GM21381 (cell line): ENCODE measurements around the gene PSME1.

Experiments
- ATAC-seq: cut with Tn5 transposase; IDR thresholded peaks from one replicate; pipeline ENCODE4 v1.9.1; 2021; ENCODE audit warnings: mild to moderate bottlenecking, moderate library complexity; ENCODE audit not compliant: unreplicated experiment

PSME1 gene

DNA sequence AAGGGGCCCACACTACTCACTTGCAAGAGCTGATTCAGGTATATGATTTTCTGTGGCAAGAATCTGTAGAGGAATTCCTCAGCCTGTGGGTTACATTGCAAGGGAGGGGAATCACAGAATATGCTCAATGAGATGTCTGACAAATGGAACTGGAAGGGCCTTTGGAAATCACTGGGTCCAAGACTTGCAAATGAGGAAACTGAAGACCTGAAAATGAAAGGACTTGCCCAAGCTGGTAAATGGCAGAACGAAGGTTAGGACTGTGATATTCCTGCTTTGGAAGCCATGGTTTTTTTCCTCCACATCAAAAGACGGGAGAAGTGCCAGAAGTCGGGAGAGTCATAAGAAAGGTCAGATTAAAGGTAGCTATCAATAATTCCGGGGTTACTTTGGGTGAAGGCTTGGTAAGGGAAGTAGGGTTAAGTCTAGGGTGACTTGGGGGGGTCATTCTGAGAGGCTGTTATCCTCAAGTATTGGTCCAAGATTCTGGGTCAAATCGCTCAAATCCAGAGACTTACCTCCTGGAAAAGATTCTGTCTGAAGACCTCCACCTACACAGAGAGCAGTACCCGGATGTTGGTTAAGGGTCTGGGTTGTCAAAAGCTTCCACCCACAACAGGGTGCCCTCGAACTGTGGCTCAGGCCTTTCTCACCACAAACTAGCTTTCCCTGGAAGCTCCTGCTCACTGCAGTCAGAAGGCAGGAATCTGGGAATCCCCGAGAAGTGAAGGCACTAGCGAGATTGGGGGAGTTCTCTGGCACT, 9.9 kb downstream of the PSME1 start:
- ATAC-seq = no peak

GRCh38 chr14:24146453-24146977, 10.5 kb downstream of the PSME1 start, which contains the start of gene PSME2:
Gene PSME2 (minus strand): TSS chr14:24146610. CDS start chr14:24146581, 29 bp downstream.
- peak; percentile 59 for ATAC-seq

GRCh38 chr14:24146978-24147760, 11.2 kb downstream of the PSME1 start, which contains the start of gene RNF31:
Gene RNF31 (plus strand): TSS chr14:24147498. CDS start chr14:24147699, 201 bp downstream.
- ATAC-seq = peak; percentile 72

DNA sequence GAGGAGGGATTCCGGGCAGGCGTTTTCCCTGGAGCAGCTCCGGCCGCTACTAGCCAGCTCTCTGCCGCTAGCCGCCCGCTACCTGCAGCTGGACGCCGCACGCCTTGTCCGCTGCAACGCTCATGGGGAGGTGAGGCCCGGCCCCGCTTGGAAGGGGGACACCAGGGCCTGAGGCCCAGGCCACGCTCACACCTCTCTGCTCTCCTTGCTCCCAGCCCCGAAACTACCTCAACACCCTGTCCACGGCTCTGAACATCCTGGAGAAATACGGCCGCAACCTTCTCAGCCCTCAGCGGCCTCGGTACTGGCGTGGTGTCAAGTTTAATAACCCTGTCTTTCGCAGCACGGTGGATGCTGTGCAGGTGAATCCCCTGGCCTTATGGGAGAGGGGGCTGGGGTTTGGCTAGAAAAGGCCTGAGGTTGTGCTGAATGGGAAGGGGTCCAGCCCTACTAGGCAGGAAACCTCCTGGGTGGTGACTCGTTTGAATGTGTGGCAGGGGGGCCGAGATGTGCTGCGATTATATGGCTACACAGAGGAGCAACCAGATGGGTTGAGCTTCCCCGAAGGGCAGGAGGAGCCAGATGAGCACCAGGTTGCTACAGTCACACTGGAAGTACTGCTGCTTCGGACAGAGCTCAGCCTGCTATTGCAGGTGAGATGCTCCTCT, 11.9 kb downstream of the PSME1 start:
- no peak for ATAC-seq

- no peak for ATAC-seq
Observed at GRCh38 chr14:24149302-24149969, 13.4 kb downstream of the PSME1 start.

DNA sequence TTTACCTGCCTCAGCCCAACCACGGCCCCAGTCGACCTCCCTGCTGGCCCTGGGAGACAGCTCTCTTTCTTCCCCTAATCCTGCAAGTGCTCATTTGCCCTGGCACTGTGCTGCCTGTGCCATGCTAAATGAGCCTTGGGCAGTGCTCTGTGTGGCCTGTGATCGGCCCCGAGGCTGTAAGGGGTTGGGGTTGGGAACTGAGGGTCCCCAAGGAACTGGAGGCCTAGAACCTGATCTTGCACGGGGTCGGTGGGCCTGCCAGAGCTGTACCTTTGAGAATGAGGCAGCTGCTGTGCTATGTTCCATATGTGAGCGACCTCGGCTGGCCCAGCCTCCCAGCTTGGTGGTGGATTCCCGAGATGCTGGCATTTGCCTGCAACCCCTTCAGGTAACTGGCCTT, 14.1 kb downstream of the PSME1 start:
- ATAC-seq = no peak

DNA sequence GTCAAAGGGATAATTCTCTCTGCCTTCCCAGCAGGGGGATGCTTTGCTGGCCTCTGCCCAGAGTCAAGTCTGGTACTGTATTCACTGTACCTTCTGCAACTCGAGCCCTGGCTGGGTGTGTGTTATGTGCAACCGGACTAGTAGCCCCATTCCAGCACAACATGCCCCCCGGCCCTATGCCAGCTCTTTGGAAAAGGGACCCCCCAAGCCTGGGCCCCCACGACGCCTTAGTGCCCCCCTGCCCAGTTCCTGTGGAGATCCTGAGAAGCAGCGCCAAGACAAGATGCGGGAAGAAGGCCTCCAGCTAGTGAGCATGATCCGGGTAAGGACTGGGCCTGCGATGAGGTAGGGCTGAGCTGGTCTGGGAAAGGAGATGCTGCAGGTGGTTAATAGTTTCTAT, 14.6 kb downstream of the PSME1 start:
- no peak for ATAC-seq

DNA sequence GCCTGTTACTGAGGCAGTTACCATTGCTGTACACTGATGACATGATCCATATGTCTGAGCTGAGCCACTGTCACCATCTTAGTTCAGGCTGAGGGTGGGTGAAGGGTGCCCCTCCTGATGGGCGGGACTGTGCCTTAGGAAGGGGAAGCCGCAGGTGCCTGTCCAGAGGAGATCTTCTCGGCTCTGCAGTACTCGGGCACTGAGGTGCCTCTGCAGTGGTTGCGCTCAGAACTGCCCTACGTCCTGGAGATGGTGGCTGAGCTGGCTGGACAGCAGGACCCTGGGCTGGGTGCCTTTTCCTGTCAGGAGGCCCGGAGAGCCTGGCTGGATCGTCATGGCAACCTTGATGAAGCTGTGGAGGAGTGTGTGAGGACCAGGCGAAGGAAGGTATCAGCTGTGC, 15.0 kb downstream of the PSME1 start:
- no peak for ATAC-seq

DNA sequence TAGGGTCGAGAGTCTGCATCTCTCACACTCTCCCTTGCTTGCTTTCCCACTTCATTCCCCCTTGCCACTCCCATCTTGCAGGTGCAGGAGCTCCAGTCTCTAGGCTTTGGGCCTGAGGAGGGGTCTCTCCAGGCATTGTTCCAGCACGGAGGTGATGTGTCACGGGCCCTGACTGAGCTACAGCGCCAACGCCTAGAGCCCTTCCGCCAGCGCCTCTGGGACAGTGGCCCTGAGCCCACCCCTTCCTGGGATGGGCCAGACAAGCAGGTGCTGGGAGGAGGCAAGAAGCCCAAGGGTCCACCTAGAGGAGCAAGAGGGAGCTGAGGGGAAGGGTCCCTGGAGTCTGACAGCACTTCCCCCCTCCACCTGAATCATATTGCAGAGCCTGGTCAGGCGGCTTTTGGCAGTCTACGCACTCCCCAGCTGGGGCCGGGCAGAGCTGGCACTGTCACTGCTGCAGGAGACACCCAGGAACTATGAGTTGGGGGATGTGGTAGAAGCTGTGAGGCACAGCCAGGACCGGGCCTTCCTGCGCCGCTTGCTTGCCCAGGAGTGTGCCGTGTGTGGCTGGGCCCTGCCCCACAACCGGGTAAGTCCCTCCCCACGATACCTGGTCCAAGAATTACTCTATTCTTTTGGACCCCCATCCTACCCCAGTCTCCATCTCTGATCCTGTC, 15.5 kb downstream of the PSME1 start:
- ATAC-seq = no peak

- ATAC-seq = no peak
Observed at GRCh38 chr14:24155100-24155499, 19.1 kb downstream of the PSME1 start.

- no peak for ATAC-seq
Observed at GRCh38 chr14:24156840-24157239, 20.8 kb downstream of the PSME1 start.

DNA sequence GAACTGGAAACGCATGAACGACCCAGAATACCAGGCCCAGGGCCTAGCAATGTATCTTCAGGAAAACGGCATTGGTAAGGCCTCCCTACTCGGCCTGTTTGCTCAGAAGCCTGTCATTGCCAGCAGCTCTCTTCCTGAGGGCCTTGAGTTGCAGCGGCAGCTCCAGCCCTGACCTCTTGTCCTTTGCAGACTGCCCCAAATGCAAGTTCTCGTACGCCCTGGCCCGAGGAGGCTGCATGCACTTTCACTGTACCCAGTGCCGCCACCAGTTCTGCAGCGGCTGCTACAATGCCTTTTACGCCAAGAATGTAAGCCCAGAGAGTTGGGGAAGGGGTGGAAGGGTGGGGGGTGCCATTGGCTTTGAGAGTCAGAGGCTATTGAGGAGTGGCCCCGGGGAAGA, 21.3 kb downstream of the PSME1 start:
- no peak for ATAC-seq

- no peak for ATAC-seq
Observed at GRCh38 chr14:24159777-24160498, 23.9 kb downstream of the PSME1 start.

DNA sequence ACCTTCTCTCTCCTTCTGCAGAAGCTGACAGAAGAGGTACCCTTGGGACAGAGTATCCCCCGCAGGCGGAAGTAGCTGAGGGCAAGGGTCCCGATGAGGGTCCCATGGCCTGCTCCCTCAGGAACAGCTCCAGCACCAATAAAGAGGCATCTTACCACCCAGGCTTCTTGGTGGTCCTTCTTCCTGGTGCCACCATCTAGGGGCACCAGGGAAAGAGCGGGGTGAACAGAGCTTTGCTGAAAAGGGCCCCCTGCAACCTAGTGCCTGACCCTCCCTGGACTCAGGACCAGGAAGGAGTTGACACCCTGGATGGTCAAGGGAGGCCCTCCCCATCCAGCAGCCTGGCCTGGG, 24.5 kb downstream of the PSME1 start:
- no peak for ATAC-seq

DNA sequence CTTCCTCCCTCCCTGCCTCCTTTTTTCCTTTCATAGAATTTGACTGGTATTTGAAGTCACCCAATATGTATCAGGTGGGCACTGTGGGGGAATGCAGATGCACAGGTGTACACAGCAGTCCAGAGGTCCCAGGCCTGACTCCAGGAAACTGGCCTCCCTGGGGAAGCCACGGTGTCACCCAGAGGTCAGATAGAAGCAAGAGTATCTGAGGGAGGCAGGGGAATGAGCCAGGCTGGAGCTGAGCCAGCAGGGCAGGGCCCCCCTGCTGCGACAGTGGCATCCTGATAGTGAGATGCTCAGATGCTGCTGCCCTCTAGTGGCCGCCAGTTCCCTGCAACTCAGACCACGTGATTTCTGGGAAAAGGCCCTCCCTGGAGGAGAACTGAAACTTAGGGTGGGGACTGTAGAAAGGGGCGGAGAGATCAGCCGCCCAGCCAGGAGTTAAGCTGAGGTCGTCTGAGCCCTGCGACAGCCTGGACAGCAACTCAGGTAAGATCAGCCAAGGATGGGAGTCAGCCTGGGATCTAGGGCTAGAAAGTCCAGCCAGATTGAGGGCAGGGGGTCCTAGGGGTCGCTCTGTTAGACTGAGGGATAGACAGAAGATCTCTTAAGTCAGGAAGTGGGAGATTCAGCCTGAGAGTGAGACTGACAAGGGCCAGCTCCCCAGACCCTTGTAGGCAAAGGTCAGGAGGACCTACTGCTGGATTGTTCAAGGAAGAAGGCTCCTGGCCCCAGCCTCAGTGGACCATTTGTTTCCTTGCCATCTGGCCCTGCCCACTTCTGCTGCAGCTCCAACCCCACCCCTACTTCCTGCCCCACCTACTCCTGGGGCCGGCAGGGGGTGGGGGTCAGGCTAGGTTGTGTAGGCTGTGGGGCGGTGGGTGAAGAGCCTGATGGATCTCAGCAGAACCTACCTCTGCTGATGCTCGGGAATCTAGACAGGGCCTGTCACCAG, 25.1 kb downstream of the PSME1 start, which contains the start of gene IRF9:
IRF9 (plus strand) TSS at position 416 of the 955 bp plus-strand sequence. CDS start 880 bp downstream, outside the sequence.
- peak; percentile 83 for ATAC-seq

- ATAC-seq = no peak
Observed at GRCh38 chr14:24162093-24162492, 26.1 kb downstream of the PSME1 start.

DNA sequence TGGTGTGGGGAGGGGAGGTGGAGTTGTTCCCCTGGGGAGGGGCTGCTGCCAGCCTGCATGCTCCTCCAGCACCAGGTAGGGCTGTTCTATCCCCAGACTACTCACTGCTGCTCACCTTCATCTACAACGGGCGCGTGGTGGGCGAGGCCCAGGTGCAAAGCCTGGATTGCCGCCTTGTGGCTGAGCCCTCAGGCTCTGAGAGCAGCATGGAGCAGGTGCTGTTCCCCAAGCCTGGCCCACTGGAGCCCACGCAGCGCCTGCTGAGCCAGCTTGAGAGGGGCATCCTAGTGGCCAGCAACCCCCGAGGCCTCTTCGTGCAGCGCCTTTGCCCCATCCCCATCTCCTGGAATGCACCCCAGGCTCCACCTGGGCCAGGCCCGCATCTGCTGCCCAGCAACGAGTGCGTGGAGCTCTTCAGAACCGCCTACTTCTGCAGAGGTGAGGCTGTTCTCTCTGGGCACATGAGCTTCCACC, 28.6 kb downstream of the PSME1 start:
- ATAC-seq = no peak

DNA sequence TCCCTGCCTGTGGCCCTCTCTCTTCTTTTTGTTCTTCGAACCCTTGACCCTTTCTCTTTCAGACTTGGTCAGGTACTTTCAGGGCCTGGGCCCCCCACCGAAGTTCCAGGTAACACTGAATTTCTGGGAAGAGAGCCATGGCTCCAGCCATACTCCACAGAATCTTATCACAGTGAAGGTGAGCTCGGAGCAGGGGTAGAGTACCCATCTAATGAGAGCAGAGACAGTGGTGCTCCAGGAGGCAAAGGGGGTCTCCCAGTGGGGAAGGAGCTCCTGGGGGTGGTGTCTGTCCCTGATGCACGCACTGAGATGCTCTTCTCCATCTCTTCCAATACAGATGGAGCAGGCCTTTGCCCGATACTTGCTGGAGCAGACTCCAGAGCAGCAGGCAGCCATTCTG, 29.8 kb downstream of the PSME1 start:
- no peak for ATAC-seq
